ENCODE measurements around the gene CYP2S1.
"Not testable (repeated sequence)": the region's sequence is repeated elsewhere in the genome, so short reads cannot be mapped to it uniquely, and the experiment has no call there.

CYP2S1 gene

DNA sequence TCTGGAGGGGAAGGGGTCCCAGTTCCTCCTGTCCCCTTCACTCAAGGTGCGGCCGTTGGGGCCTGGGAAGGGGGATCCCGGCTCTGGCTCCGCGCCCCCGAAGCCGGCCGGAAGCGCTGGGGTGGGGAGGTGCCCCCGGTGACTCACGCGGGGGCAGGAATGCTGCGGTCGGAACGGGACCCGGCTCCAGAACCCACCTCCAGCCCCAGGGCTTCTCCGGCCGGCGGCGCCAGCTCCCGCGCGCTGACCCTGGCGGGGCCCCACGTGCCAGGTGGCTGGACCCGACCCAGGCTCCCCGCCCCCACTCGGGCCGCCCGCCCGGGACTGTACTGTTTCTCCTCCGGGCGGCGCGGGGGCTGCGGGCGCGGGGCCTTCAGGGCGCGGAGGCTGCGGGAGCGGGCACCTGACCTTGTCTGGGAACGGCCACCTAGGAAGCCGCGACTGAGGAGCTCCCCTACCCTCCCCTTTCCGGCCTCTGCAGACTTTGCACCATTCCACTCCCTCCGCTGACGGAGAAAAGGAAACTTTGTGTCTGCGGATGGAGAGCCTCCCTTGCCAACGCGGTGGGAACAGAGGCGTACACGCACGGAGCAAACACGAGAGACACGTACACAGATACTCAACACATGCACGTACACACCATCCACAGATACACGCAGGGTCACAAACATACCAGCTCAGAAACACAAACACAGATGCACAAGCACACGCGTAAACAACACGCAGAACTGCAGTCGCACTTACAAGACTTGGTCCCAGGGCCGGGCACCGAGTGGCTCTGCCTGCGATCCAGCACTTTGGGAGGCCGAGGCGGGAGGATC is 33.2 kb downstream of the CYP2S1 start:
- no peak for DNase-seq (ENCODE audit: low spot score)

DNA sequence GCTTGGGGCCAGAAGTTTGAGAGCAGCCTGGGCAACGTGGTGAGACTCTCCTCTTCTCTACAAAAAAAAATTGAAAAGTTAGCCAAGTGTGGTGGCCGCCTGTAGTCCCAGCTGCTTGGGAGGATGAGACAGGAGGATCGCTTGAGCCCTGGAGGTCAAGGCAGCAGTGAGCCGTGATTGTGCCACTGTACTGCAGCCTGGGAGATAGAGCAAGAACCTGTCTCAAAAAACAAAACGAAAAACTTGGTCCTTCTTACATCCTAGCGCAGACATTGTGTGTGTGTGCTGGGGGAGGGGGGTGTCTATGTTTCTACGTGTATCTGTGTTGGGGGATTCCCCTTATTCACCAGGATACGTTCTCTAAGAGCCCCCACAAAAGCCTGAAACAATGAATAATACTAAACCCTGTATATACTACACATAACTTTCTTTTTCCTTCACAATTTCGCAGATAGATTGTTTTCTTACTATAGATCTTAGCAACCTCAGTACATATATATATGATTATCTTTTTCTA is 33.9 kb downstream of the CYP2S1 start:
- DNase-seq (ENCODE audit: low spot score), result no peak

DNA sequence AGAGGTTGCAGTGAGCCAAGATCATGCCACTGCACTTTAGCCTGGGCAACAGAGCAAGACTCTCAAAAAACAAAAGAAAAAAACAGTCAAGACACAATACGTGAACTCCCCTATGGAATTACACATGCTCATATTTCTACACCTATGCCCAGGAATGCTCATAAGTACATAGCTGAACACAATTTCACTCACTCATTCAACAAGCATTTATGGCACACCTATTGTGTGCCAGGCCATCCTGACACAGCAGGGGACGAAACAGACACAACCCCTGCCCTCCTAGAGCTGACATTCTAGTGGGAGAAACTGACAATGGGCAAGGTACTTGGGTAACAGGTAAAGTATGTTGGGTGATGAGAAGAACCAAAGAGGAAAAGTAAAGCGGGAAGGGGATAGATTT is 35.5 kb downstream of the CYP2S1 start:
- DNase-seq (ENCODE audit: low spot score), result no peak

DNA sequence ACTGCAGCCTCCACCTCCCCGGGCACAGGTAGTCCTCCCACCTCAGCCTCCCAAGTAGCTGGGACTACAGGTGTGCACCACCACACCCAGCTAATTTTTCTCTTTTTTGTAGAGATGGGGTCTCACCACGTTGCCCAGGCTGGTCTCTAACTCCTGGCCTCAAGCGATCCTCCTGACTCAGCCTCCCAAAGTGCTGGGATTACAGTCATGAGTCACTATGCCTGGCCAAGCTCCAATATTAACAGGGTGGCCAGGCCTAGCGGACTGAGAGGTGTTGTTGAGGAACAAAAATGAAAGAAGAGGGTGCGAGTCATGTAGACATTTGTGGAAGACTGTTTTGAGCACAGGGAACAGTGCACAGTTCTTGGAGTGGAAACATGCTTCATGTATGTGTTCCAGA is 36.3 kb downstream of the CYP2S1 start:
- DNase-seq (ENCODE audit: low spot score), result not testable (repeated sequence)

DNA sequence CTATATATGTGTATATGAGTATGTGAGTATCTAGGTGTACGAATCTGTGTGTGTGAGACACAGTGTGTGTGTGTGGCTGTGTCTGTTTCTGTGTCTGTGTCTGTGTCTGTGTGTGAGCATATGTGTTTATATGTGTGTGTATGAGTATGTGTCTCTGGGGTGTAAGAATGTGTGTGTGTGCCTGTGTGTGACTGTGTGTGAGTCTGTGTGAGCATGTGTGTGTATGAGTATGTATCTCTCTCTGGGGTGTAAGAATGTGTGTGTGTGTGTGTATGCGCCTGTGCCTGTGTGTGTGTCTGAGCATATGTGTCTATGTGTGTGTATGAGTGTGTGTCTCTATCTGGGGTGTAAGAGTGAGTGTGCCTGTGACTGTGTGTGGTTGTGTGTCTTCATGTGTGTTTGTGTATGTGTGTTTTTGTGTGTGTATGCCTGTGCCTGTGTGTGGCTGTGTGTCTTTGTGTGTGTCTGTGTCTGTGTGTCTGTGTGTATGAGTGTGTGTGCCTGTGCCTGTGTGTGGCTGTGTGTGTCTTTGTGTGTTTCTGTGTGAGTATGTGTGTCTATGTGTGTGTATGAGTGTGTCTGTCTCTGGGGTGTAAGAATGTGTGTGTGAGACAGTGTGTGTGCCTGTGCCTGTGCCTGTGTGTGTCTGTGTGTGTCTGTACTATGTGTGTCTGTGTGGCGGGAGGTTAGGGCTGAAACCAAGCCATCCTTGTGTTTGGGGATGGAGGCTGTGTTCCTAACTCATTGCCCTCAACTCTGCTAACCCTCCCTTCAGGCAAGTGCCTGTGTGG is 37.2 kb downstream of the CYP2S1 start:
- no peak for DNase-seq (ENCODE audit: low spot score)

DNA sequence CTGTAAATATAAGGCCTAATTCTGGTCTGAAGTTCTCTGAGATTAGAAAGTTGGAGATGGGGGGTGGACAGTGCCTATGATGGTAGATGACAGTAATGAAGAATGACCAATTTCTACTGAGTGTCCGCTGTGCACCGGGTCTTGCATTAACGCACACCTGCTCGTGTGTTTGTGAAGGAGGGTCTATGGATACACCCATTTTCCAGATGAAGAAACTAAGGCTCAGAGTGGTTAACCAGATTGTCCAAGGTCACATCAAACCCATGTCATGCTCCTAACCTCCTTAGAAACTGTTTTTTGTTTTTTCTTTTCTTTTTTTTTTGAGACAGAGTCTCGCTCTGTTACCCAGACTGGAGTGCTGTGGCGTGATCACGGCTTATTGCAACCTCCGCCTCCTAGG is 39.7 kb downstream of the CYP2S1 start:
- no peak for DNase-seq (ENCODE audit: low spot score)

DNA sequence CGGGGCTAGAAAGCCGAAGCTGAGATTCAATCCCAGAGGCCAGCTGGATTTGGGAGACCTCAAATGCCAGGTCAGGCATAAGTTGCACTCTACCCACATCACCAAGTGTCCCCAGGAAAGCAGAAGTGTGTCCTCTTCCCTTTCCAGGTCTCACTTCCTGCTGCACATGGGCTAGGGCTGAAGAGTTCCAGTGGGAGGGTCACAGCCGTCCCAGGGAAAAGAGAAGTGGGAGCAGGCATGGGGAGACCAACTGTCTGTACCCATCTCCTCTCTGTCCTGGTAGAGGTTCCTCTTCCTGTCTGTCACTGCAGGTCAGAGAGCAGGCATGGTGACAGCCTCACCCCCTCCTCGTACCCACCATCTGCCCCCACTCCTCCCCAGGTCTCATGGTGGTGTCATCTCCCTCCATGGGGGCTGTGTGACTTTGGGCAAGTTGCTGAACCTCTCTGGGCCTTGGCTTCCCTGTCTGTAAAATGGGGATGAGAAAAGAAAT is 40.8 kb downstream of the CYP2S1 start:
- DNase-seq (ENCODE audit: low spot score), result no peak

DNA sequence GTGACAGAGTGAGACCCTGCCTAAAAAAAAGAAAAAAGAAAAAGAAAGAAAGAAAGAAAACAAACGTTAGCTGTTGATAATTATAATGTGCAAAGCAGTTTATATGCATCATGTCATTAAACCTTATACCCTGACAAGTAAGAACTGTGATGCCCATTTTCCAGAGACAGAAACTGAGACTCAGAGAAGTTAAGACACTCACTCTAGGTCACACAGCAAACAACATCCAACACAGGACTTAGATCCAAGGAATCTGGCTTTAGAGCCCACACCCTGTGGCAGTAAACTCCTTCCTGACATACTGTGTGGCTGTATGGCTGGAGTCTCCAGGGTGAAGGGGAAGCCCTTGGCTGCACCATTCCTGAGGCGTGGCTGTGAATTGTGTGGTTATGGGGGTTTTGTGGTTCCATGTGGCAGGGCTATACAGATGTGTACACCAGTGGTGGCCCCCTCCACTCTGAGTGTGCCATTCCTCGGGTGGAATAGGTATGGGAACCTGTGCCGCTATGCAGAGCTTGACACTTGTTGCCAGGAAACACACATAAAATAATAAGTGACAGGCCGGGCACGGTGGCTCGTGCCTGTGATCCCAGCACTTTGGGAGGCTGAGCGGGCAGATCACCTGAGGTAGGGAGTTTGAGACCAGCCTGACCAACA is 41.6 kb downstream of the CYP2S1 start:
- no peak for DNase-seq (ENCODE audit: low spot score)

DNA sequence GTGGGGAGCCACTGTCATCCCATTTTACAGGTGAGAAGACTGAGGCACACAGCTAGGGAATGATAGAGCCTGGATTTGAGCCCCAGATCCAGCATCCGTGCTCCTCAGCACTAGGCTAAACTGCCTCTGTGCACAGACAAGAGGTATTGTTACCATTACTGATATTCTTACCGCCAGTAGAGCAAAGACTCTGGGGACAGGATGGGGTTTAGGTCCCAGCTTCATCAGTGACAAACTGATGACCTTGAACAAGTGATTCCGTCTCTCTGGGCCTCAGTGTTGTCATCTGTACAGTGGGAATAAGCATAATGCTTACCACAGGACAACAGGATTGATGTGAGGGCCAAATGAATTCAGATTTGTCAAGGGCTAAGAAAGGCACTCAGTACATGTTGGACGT is 42.5 kb downstream of the CYP2S1 start:
- DNase-seq (ENCODE audit: low spot score), result no peak

DNA sequence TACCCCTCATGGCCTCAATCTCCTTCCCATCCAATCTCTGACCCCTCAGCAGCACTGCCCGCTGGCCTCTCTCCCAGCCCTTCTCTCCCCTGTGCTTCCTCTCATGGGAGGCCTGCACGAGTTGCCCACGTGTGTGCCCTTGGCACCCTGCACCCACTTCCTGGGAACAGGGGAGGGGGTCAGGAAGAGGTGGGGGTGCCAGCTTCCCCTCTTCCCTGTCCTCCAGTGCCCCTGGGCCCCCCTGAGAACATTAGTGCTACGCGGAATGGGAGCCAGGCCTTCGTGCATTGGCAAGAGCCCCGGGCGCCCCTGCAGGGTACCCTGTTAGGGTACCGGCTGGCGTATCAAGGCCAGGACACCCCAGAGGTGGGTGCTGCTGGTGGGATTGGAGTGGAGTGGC is 45.2 kb downstream of the CYP2S1 start:
- no peak for DNase-seq (ENCODE audit: low spot score)

DNA sequence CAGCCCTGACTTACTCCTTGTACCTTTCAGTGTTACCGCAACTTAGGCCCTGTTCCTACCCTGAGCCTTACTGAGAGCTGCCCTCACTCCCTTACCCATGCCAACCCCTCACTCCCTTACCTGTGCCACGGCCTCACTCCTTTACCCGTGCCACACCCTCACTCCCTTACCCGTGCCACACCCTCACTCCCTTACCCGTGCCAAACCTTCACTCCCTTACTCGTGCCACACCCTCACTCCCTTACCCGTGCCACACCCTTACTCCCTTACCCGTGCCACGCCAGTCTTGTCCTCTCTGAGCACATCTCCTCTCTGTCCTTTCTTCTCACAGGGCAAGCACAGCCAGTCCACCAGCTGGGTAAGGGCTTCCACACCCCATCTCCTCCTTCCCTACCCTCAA is 46.3 kb downstream of the CYP2S1 start:
- no peak for DNase-seq (ENCODE audit: low spot score)

DNA sequence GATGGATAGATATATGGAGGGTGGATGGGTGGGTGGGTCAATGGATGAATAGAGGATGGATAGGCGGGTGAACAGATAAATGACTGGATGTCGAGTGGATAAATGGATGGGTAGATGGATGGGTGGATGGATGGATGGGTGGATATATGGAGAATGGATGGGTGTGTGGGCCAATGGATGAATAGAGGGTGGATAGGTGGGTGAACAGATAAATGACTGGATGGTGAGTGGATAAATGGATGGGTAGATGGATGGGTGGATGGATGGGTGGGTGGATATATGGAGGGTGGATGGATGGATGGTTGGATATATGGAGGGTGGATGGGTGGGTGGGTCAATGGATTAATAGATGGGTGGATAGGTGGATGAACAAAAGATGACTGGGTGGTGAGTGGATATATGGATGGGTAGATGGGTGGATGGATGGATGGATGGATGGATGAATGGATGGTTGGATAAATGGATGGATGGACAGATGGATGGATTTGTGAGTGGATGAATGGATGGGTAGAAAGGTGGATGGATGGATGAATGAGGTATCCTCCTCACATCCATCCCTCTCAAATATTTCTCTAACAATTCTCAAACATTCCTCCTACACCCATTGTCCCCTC is 47.0 kb downstream of the CYP2S1 start:
- no peak for DNase-seq (ENCODE audit: low spot score)

DNA sequence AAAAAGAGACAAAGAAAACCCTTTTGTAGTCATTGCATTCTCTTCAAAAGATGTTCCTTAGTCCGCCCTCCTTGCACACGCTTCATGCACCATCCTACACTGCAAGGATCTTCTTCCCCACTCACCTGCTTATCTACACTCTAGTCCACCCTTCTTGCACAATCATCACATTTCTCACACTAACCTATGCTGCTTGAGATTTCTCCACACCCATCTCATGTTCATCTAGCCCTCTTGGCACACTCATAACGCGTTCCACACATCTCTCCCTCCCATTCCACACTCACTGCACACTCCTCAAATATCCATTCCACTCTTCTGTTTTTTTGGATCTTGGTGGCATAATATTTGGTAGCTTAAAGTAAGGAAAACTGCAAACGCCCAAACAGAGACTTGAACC is 48.8 kb downstream of the CYP2S1 start:
- no peak for DNase-seq (ENCODE audit: low spot score)

DNA sequence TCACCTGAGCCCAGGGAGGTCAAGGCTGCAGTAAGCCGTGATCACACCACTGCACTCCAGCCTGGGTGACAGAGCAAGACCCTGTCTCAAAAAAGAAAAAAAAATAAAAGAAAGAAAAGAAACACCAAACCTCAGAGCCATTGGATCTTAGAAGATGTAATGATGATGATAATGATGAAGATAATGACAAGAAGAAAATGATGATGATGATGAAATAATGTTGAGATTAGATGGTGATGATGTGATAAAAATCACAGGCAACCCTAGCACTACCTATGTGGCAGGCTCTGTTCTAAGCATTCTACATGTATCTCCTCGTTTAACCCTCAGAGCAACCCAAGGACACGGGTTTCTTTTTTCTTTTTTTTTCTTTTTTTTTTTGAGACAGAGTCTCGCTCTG is 51.1 kb downstream of the CYP2S1 start:
- DNase-seq (ENCODE audit: low spot score), result no peak

DNA sequence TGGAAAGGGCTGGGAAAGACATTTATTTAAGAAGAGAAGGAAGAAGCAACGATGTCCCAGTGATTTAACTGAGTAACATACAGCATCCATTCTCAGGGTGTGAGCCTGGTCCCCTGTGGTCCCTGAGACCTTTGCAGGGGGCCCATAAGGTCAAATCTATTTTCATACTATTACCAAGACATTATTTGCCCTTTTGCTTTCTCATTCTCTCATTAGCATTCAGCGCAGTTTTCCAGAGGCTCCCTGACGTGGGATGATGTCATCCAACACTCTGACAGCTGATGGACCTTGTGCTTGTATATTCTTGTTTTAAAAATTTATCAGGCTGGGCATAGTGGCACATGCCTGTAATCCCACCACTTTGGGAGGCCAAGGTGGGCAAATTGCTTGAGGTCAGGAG is 52.8 kb downstream of the CYP2S1 start:
- no peak for DNase-seq (ENCODE audit: low spot score)

DNA sequence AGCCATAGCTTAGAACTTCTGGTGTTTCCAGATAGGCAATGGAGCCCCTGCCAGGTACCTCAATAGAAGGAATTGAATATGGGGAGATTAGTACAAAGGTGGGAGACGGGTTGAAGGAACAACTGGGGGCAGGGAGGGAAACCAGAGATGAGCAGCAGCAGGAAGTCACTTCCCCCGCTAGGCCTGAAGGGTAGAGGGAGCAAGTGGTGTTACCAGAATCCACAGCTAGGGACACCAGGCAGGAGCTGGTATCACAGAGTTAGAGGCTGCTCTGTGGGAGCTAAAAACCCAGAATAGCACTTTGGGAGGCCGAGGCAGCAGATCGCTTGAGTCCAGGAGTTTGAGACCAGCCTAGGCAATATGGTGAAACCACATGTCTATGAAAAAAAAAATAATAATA is 55.9 kb downstream of the CYP2S1 start:
- no peak for DNase-seq (ENCODE audit: low spot score)

DNA sequence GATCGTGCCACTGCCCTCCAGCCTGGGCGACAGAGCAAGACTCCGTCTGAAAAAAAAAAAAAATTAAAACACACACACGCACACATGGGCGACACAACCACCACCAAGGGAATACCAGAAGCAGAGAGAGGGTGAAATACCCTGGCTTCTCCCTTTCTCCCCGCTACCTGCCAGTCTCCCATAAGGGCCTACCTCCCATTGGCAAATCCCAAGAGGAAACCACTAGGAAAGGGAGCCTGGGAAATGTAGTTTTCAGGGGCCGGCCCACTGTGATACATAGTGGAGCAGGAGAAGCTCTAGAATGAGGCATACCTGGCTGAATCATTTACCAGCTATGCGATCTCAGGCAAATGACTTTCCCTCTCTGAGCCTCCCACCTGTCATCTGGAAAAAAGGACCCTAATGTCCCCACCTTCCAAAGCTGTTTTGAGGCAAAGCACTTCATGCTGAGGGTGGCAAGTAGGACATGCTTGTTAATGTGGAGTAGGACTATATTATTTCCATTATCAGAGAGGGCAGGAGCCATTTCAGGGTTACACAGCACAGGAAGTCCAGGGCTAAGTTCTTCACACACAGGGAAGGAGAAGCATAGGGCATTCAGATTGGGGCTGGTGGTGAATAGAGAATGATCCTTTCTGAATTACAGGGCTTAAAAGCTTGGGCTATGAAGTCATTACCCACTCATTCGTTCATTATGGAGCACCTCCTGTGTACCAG is 56.8 kb downstream of the CYP2S1 start:
- no peak for DNase-seq (ENCODE audit: low spot score)

DNA sequence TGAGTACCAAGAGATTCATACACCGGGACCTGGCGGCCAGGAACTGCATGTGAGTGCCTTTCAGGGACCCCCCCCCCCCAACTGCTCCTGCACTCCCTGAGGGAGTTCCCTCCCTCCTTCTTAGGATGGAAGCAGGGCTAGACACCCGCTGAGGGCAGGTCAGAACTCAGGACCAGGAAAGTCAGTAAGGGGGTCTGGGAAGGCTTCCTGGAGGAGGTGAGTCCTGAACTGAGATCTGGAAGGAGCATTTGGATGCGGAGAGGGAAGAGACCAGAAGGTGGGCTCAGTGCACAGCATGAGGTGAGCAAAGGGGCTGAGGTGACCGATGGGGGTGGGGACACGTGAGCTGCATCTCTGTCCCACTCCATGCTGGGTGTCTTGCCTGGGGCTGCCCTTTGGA is 60.6 kb downstream of the CYP2S1 start:
- DNase-seq (ENCODE audit: low spot score), result no peak

DNA sequence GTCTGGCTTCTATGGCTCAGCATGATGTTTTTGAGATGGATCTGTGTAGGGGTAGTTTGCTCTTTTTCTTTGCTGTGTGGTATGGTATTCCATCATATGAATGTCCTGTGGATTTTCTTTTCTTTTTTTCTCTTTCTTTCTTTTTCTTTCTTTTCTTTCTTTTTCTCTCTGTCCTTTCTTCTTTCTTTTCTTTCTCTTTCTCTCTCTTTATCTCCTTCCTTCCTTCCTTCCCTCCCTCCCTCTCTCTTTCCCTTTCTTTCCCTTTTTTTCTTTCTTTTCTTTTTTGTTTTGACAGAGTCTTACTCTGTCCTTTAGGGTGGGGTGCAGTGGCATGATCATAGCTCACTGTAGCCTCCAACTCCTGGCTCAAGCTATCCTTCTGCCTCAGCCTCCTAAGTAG is 62.2 kb downstream of the CYP2S1 start:
- DNase-seq (ENCODE audit: low spot score), result no peak
